Measurements from ENCODE around the gene NDUFB10. TPM values are rescaled to one million over a fixed set of nuclear protein-coding genes. Genes with fewer than 3 reads are reported as not detected.

Gene NDUFB10
- total and polyA plus RNA-seq, 9 donors: 81.5 to 176 (median 106) TPM

GRCh38 chr16:1980770-1981087 lies 21.4 kb downstream of the NDUFB10 start:
- intact Hi-C loops (cut with DNase I): no loop called here
- Histone ChIP-seq H3K27ac (no peak overlapping the region), H3K36me3 (no peaks in the 10 kb centered on the region), H3K4me1 (ENCODE audit: insufficient read depth) (peaks cover 4% of the 10 kb centered on the region), H3K9me3 (no peaks in the 10 kb centered on the region), H3K4me3 (no peak overlapping the region), H3K27me3 (peaks cover 3% of the 10 kb centered on the region)
- no peak for DNase-seq
- WGBS, 3 donors: 8 to 18% (median 13%) methylated on average over 14 to 16 of the region's 16 CpGs
- TF ChIP-seq, protein P1, sequence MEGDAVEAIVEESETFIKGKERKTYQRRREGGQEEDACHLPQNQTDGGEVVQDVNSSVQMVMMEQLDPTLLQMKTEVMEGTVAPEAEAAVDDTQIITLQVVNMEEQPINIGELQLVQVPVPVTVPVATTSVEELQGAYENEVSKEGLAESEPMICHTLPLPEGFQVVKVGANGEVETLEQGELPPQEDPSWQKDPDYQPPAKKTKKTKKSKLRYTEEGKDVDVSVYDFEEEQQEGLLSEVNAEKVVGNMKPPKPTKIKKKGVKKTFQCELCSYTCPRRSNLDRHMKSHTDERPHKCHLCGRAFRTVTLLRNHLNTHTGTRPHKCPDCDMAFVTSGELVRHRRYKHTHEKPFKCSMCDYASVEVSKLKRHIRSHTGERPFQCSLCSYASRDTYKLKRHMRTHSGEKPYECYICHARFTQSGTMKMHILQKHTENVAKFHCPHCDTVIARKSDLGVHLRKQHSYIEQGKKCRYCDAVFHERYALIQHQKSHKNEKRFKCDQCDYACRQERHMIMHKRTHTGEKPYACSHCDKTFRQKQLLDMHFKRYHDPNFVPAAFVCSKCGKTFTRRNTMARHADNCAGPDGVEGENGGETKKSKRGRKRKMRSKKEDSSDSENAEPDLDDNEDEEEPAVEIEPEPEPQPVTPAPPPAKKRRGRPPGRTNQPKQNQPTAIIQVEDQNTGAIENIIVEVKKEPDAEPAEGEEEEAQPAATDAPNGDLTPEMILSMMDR (IDR thresholded peaks at IDR 0.05): no peak
- no peak for TF ChIP-seq POLR2A (IDR thresholded peaks at IDR 0.05)
- no peak for TF ChIP-seq EP300 (IDR thresholded peaks at IDR 0.05)

DNA sequence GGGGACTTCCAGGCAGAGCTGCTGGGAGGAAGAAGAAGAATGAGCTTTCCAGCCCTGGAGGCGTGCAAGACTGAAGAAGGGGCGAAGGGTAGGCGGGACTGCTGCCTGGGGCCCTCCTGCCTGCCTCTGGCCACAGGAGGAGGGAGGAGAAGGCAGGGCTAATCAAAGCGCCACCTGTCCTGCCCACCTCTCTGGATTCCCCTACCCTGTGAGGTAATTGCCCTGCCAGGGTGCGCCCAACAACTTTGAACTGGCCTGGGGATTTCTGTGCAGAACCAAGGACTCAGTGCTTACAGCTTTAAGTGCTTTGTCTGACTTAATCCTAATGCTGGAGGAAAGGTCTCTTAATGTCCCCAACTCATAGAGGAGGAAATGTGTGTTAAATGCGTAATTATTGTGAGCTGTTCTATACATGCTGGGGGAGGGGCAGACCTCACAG lies 22.1 kb downstream of the NDUFB10 start, which contains the start of gene NOXO1:
NOXO1 (minus strand) TSS at position 72 of the 439 bp plus-strand sequence. CDS start 290 bp downstream, outside the sequence.
- Histone ChIP-seq H3K4me3 (no peak within 1 kb of the TSS), H3K4me1 (ENCODE audit: insufficient read depth) (peaks cover 4% of the 10 kb centered on the region), H3K27me3 (peaks cover 3% of the 10 kb centered on the region), H3K36me3 (no peaks in the 10 kb centered on the region), H3K27ac (no peak within 1 kb of the TSS), H3K9me3 (no peaks in the 10 kb centered on the region)
- no peak for TF ChIP-seq POLR2A (IDR thresholded peaks at IDR 0.05)
- no peak for TF ChIP-seq EP300 (IDR thresholded peaks at IDR 0.05)
- TF ChIP-seq, protein P1 (IDR thresholded peaks at IDR 0.05): no peak
- DNase-seq: no peak
- intact Hi-C loops (cut with DNase I): no loop called here
- WGBS, 3 donors: 23 to 39% (median 30%) methylated on average over 6 of the region's 6 CpGs

GRCh38 chr16:1982013-1982433 lies 22.7 kb downstream of the NDUFB10 start:
- Histone ChIP-seq H3K4me1 (ENCODE audit: insufficient read depth) (peaks cover 4% of the 10 kb centered on the region), H3K9me3 (no peaks in the 10 kb centered on the region), H3K27me3 (peaks cover 3% of the 10 kb centered on the region), H3K27ac (no peak overlapping the region), H3K4me3 (no peak overlapping the region), H3K36me3 (no peaks in the 10 kb centered on the region)
- no peak for DNase-seq
- WGBS, 3 donors: 43 to 55% (median 49%) methylated on average over 5 of the region's 5 CpGs
- TF ChIP-seq EP300 (IDR thresholded peaks at IDR 0.05): no peak
- no peak for TF ChIP-seq POLR2A (IDR thresholded peaks at IDR 0.05)
- TF ChIP-seq, protein P1 (IDR thresholded peaks at IDR 0.05): no peak
- intact Hi-C loops (cut with DNase I): no loop called here

- TF ChIP-seq POLR2A (IDR thresholded peaks at IDR 0.05): no peak
- TF ChIP-seq EP300 (IDR thresholded peaks at IDR 0.05): no peak
- TF ChIP-seq, protein P1 (IDR thresholded peaks at IDR 0.05): no peak
- H3K4me3 ChIP-seq: peak overlapping the region; percentile 55
- peaks cover 4% of the 10 kb centered on the region for H3K4me1 ChIP-seq (ENCODE audit: insufficient read depth)
- H3K9me3 ChIP-seq: no peaks in the 10 kb centered on the region
- no peaks in the 10 kb centered on the region for H3K36me3 ChIP-seq
- 18 to 23% (median 23%) methylated on average over 19 of the region's 19 CpGs for WGBS, 3 donors
- intact Hi-C loops (cut with DNase I): no loop called here
- no peak for DNase-seq
- H3K27ac ChIP-seq: no peak overlapping the region
- peaks cover 3% of the 10 kb centered on the region for H3K27me3 ChIP-seq
These were observed 23.7 kb downstream of the NDUFB10 start for GRCh38 chr16:1982991-1983543.

All from ovary (tissue), 9 donors.